Effector CD8-positive, alpha-beta T cell (primary cell): ENCODE measurements around the gene NQO1.
"Not testable (repeated sequence)": the region's sequence is repeated elsewhere in the genome, so short reads cannot be mapped to it uniquely, and the experiment has no call there.

ENCODE experiments used
- DNase-seq: peaks from one replicate; lab custom pipeline; 2025; lab: John Stamatoyannopoulos, UW

Gene NQO1

DNA sequence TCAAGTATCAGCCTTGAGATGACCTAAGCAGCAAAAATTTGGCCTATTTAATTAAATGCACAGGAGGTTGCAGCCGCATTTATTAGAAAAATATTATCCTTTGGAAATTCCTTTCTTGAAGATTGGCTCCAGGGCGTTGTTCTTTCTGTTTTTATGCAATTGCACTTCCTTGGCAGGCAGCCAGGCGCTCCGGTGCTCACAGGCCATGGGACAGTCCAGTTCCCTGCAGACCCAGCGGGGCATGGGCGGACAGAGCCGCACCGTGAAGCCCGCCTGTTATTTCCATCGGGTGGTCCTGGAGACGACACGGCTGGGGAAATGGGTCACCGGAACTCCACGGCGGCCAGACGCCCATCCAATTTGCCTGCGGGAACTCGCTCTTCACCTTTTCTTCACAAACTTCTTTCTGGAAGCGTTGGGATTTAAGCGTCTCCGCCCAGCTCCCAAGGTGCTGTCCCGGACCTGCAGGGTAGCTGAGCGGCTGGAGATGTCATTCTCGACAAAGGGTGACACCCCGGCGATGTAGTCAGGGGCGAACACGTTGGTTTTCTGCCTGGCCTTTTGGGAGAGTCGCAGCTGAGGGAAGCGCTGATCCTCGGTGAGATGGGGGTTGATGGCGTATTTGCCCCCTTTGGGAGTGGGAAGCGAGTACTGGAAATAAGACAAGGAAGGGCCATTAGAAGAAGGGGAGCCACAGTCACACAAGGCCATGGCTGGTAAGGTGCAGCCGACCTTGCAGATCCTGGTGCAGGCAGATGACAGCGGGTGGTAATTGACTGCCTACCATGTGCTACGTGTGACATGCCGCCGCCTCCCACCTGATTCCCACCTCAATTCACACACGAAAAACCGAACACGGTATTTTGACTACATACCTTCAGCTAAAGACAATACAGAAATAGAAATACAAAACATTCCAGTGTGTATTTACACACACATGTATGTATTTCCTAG lies 15.9 kb upstream of the NQO1 start:
- no peak for DNase-seq

- DNase-seq, result no peak
Observed at GRCh38 chr16:69741519-69741918, 15.2 kb upstream of the NQO1 start.

GRCh38 chr16:69732101-69732500 lies 5.7 kb upstream of the NQO1 start:
- DNase-seq, result no peak

DNA sequence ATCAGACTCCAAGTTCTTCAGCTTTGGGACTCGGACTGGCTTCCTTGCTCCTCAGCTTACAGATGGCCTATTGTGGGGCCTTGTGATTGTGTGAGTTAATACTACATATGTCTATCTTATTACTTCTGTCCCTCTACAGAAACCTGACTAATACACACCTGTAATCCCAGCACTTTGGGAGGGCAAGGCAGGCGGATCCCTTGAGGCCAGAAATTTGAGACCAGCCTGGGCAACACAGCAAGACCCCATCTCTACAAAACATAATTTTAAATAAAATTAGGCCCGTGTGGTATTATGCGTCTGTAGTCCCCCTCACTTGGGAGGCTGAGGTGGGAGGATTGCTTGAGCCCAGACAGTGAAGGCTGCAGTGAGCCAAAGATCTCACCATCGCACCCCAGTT lies 4.9 kb upstream of the NQO1 start:
- DNase-seq, result not testable (repeated sequence)

DNA sequence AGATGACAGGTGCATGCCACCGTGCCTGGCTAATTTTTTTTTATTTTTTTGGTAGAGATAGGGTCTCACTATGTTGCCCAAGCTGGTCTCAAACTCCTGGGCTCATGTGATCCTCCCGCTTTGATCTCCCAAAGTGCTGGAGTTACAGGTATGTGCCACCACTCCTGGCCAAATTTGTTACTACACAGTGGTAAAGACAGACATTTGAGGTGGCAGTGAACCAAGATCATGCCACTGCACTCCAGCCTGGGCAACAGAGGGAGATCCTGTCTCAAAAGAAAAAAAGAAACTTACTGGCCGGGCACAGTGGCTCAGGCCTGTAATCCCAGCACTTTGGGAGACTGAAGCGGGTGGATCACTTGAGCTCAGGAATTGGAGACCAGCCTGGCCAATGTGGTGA lies 2.7 kb upstream of the NQO1 start:
- not testable (repeated sequence) for DNase-seq

- DNase-seq, result no peak
Observed at GRCh38 chr16:69727916-69728270, 1.5 kb upstream of the NQO1 start.

- no peak for DNase-seq
Observed at GRCh38 chr16:69725480-69726312, 664 bp downstream of the NQO1 start.

GRCh38 chr16:69724981-69725479 lies 1.3 kb downstream of the NQO1 start:
- no peak for DNase-seq

- DNase-seq, result no peak
Observed at GRCh38 chr16:69724414-69724873, 1.9 kb downstream of the NQO1 start.

DNA sequence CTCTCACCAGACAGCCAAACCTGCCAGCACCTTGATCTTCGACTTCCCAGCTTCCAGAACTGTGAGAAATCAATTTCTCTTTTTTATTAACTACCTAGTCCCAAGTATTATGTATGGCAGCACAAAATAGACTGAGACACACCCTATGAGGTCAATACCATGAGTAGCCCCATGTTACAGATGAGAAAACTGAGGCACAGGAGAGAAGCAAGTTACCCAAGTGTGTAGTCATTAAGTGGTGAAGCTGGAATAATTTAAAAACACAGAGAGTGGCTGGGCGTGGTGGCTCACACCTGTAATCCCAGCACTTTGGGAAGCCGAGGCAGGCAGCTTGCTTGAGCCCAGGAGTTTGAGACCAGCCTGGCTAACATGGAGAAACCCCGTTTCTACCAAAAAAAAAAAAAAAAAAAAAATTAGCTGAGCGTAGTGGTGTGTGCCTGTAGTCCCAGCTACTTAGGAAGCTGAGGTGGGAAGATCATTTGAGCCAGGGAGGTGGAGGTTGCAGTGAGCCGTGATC lies 4.9 kb downstream of the NQO1 start:
- no peak for DNase-seq

GRCh38 chr16:69720822-69721430 lies 5.4 kb downstream of the NQO1 start:
- DNase-seq, result no peak

DNA sequence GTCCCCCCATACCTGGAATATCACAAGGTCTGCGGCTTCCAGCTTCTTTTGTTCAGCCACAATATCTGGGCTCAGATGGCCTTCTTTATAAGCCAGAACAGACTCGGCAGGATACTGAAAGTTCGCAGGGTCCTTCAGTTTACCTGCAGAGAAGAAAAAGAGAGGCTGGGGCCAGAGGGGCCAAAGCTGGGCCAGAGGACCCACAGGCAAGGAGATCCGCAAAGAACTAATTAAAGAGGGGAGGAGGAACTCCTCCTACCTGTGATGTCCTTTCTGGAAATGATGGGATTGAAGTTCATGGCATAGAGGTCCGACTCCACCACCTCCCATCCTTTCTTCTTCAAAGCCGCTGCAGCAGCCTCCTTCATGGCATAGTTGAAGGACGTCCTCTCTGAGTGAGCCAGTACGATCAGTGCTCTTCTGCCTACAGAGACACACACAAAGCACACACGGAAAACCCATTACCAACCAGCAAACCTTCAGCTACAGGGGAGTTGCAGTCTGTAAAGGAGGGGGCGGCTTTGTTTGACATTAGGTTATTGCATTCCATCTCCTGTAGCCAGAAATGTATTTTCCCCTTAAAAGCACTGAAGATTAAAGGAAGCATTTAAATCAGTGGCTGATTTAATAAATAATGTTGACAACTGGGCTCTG lies 8.1 kb downstream of the NQO1 start:
- no peak for DNase-seq

- DNase-seq, result no peak
Observed at GRCh38 chr16:69717066-69717465, 9.3 kb downstream of the NQO1 start.

DNA sequence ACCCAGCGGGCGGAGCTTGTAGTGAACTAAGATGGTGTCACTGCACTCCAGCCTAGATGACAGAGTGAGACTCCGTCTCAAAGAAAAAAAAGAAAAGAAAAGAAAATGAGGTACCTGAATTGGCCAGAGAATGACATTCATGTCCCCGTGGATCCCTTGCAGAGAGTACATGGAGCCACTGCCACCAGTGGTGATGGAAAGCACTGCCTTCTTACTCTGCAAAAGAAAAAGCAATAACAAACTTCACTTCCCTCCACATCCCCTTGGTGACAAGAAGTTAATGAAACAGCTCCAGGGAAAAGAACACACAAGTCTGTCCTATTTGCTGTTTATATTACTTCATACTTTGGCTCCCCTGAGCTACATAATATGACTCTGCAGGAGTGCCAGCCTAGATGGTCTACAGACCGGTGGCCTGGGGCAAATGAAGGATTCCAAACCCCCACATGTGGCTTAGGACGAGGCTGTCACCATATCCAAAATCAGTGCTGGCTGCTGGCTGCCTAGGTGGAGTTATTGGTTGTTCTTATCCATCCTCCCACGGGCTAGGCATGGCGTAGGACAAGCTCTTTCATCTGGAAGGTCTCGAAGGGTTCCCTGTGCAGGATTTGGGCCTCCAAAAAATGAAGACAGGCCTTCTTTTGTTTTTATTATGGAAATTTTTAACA lies 13.3 kb downstream of the NQO1 start:
- no peak for DNase-seq

DNA sequence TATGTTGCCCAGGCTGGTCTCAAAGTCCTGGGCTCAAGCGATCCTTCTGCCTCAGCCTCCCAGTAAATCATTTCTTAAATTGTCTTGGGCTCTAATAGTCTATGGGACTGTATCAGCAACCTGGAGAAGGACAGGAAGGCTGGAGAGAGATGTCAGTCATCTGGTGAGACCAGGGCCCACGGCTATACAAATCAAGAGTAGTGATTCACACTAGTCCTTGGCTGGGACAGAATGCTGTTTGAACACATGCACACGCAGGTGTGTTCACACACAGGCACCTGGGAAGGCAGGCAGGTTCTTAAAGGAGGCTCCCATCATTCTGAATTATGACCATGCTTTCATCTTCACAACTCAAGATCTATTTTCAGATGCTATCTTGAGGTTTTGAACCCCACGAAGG lies 14.1 kb downstream of the NQO1 start:
- DNase-seq, result no peak

GRCh38 chr16:69711115-69711740 lies 15.1 kb downstream of the NQO1 start:
- DNase-seq, result no peak

DNA sequence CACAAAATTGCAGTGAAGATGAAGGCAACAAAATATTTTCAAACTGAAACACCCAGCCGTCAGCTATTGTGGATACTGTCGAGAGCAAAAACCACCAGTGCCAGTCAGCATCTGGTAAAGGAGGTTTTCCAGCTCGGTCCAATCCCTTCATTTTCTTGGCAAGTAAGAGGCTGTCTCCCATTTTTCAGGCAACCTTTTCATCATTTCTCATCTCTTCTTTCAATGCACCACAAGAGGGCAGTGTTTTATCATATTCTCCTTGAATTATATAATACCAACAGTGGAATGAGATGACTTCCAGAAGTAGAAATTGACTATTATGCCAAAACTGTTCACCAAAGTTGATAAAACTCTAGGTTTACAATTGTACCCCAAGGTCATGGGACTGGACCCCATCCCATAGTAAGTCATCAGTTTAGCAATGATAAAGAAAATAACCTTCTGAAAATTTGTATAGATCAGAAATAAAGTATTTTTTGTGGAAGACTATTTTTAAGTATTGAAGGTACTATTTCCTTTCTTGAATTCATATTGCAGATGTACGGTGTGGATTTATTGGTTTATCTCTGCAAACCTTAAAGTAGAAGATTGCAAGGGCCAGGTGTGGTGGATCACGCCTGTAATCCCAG lies 16.8 kb downstream of the NQO1 start:
- DNase-seq, result no peak

GRCh38 chr16:69707920-69708683 lies 18.3 kb downstream of the NQO1 start:
- DNase-seq, result no peak

GRCh38 chr16:69706975-69707340 lies 19.4 kb downstream of the NQO1 start:
- no peak for DNase-seq
